Brain microvascular endothelial cell (primary cell): ENCODE data around the gene KCNG1.

Experiments used
- DNase-seq: peaks from one replicate; pipeline ENCODE4 v3.0.0-alpha.2; 2020
- H3K27ac ChIP-seq: fragments of 250-450 bp; sonication (Bioruptor Pico); 2 replicates; pipeline ENCODE4 v1.5.1; 2020; ENCODE audit warnings: mild to moderate bottlenecking, moderate library complexity
- H3K27me3 ChIP-seq: fragments of 250-450 bp; sonication (Bioruptor Pico); replicated peaks from 2 replicates; pipeline ENCODE4 v1.5.1; 2020; ENCODE audit warnings: mild to moderate bottlenecking
- H3K36me3 ChIP-seq: fragments of 250-450 bp; sonication (Bioruptor Pico); replicated peaks from 2 replicates; pipeline ENCODE4 v1.5.1; 2020; ENCODE audit warnings: mild to moderate bottlenecking
- H3K4me3 ChIP-seq: 2 replicates; pipeline ENCODE4 v1.5.1; 2011; ENCODE audit warnings: low read depth, mild to moderate bottlenecking, control low read depth, low read length, moderate library complexity
- CTCF ChIP-seq: IDR thresholded peaks from 2 replicates; pipeline ENCODE4 v1.5.1; 2011; ENCODE audit warnings: low read depth, mild to moderate bottlenecking, moderate library complexity, low read length, control low read depth, inconsistent platforms; ENCODE audit errors: missing control alignments
- in situ Hi-C: cut with HindIII; loops from 2 replicates; pipeline ENCODE4 v1.10.0; 2017; ENCODE audit warnings: low sequenced_read_pairs, low pct_ligation_motif_present

Gene KCNG1

GRCh38 chr20:51021067-51022025, 1.6 kb downstream of the KCNG1 start:
- TF ChIP-seq CTCF, result no peak
- in situ Hi-C loops, result no loop called here
- Histone ChIP-seq H3K27me3 (no peaks in the 10 kb centered on the region), H3K4me3 (peak overlapping the region; percentile 88), H3K36me3 (peaks cover 33% of the 10 kb centered on the region), H3K27ac (peak overlapping the region; percentile 79)
- DNase-seq, result peak; percentile 50

GRCh38 chr20:51020657-51021056, 2.2 kb downstream of the KCNG1 start:
- no peak for DNase-seq
- in situ Hi-C loops, result no loop called here
- no peak for TF ChIP-seq CTCF
- no peaks in the 10 kb centered on the region for H3K27me3 ChIP-seq
- H3K4me3 ChIP-seq, result peak overlapping the region; percentile 88
- H3K27ac ChIP-seq, result peak overlapping the region; percentile 79
- H3K36me3 ChIP-seq, result peaks cover 33% of the 10 kb centered on the region

GRCh38 chr20:51019656-51020592, 3.0 kb downstream of the KCNG1 start:
- no peaks in the 10 kb centered on the region for H3K27me3 ChIP-seq
- no peak overlapping the region for H3K27ac ChIP-seq
- TF ChIP-seq CTCF, result no peak
- peak overlapping the region; percentile 88 for H3K4me3 ChIP-seq
- peaks cover 38% of the 10 kb centered on the region for H3K36me3 ChIP-seq
- in situ Hi-C loops, result no loop called here
- DNase-seq, result no peak

GRCh38 chr20:51017251-51017650, 5.7 kb downstream of the KCNG1 start:
- no peak overlapping the region for H3K27ac ChIP-seq
- peaks cover 49% of the 10 kb centered on the region for H3K36me3 ChIP-seq
- H3K4me3 ChIP-seq, result no peak overlapping the region
- TF ChIP-seq CTCF, result no peak
- in situ Hi-C loops, result no loop called here
- no peak for DNase-seq
- no peaks in the 10 kb centered on the region for H3K27me3 ChIP-seq

- Histone ChIP-seq H3K4me3 (no peak overlapping the region), H3K27ac (no peak overlapping the region), H3K27me3 (no peaks in the 10 kb centered on the region), H3K36me3 (peaks cover 57% of the 10 kb centered on the region)
- no peak for TF ChIP-seq CTCF
- in situ Hi-C loops, result no loop called here
- no peak for DNase-seq
Observed at GRCh38 chr20:51016521-51016920, 6.4 kb downstream of the KCNG1 start.
